Endothelial cell of umbilical vein (primary cell): ENCODE data around the gene GUCA2B. TPM values are rescaled to one million over a fixed set of nuclear protein-coding genes. Genes with fewer than 3 reads are reported as not detected.

ENCODE experiments used
- BruUV-seq: library from RNA; stranded (reverse); fragments of 400-500 nt; replicated peaks from 2 replicates; lab custom pipeline; 2021; lab: Mats Ljungman, UMichigan
- CTCF ChIA-PET: fragments of 300-600, 350-600 bp; sonication (Branson Sonifier 250); formaldehyde crosslinking; loops from one replicate; lab custom pipeline; 2021; ENCODE audit warnings: antibody characterized with exemption, inconsistent platforms; lab: Charles Lee
- POLR2A ChIA-PET: fragments of 300-600, 350-600 bp; sonication (Branson Sonifier 250); formaldehyde crosslinking; loops from one replicate; lab custom pipeline; 2021; ENCODE audit warnings: antibody characterized with exemption, inconsistent platforms; lab: Charles Lee
- DNase-seq: peaks from one replicate; pipeline ENCODE4 v3.0.0-alpha.2; 2011; ENCODE audit warnings: low read depth, low spot score
- FAIRE-seq: peaks from 2 replicates; lab custom pipeline; 2011; peaks lifted over from hg19 to GRCh38; lab: Jason Lieb, UNC
- H2AFZ ChIP-seq: 2 replicates; pipeline ENCODE4 v1.6.0; 2012; ENCODE audit warnings: low read depth, low read length, control low read depth, inconsistent platforms
- H3K27ac ChIP-seq: 2 replicates; pipeline ENCODE4 v1.5.1; 2011; ENCODE audit warnings: low read depth, mild to moderate bottlenecking, control low read depth, low read length, moderate library complexity; ENCODE audit not compliant: insufficient read depth
- H3K27me3 ChIP-seq, 2 experiments: 2 replicates each; pipeline versions ENCODE4 v1.6.0 to v1.6.1; 2011; ENCODE audit warnings: low read length in 2 of 2, mixed read lengths in 1 of 2; ENCODE audit not compliant: control insufficient read depth in 2 of 2, insufficient read depth in 2 of 2
- H3K36me3 ChIP-seq, 2 experiments: 2 replicates in 1 of 2; 3 replicates in 1 of 2; pipeline ENCODE4 v1.5.1; 2011; ENCODE audit warnings: low read length in 2 of 2, mild to moderate bottlenecking in 1 of 2, moderate library complexity in 1 of 2; ENCODE audit not compliant: control insufficient read depth in 2 of 2, insufficient read depth in 2 of 2; ENCODE audit errors: extremely low read depth in 1 of 2
- H3K4me1 ChIP-seq: 3 replicates; pipeline ENCODE4 v1.5.1; 2011; ENCODE audit warnings: mild to moderate bottlenecking, low read length; ENCODE audit not compliant: control insufficient read depth, insufficient read depth; ENCODE audit errors: extremely low read depth
- H3K4me2 ChIP-seq: 2 replicates; pipeline ENCODE4 v1.6.1; 2011; ENCODE audit warnings: low read length, control low read depth, mixed read lengths; ENCODE audit not compliant: insufficient read depth
- H3K4me3 ChIP-seq, 3 experiments: fragments of 200-600 bp in 1 of 3; sonication (generic), shearing (Covaris generic) in 1 of 3; replicated peaks in 1 of 3; 2 replicates each; pipeline ENCODE4 v1.5.1; 2011 to 2016; ENCODE audit warnings: control low read depth in 3 of 3, low read length in 3 of 3, mild to moderate bottlenecking in 2 of 3, inconsistent platforms in 1 of 3, low read depth in 1 of 3, moderate library complexity in 1 of 3; ENCODE audit not compliant: insufficient read depth in 1 of 3
- H3K79me2 ChIP-seq: 2 replicates; pipeline ENCODE4 v1.6.0; 2012; ENCODE audit warnings: low read length, inconsistent platforms; ENCODE audit not compliant: control insufficient read depth, insufficient read depth
- H3K9ac ChIP-seq: replicated peaks from 2 replicates; pipeline ENCODE3; 2011; ENCODE audit warnings: low read length, control low read depth; ENCODE audit not compliant: insufficient read depth; ENCODE audit errors: extremely low read depth
- H3K9me1 ChIP-seq: replicated peaks from 3 replicates; pipeline ENCODE4 v1.6.0; 2011; ENCODE audit warnings: mild to moderate bottlenecking, low read length; ENCODE audit not compliant: control insufficient read depth, insufficient read depth; ENCODE audit errors: extremely low read depth
- H3K9me3 ChIP-seq: replicated peaks from 2 replicates; pipeline ENCODE4 v1.5.1; 2012; ENCODE audit warnings: low read length, inconsistent platforms; ENCODE audit not compliant: control insufficient read depth, insufficient read depth
- H4K20me1 ChIP-seq: replicated peaks from 2 replicates; pipeline ENCODE3; 2011; ENCODE audit warnings: mild to moderate bottlenecking, low read length; ENCODE audit not compliant: control insufficient read depth, insufficient read depth; ENCODE audit errors: extremely low read depth
- MAX ChIP-seq: IDR thresholded peaks from 2 replicates; pipeline ENCODE4 v1.6.1; 2011; ENCODE audit not compliant: insufficient read depth, insufficient read length
- MYC ChIP-seq: IDR thresholded peaks from one replicate; pipeline ENCODE4 v1.6.1; 2011; ENCODE audit warnings: mild to moderate bottlenecking, low read depth, low read length
- POLR2AphosphoS5 ChIP-seq: IDR thresholded peaks from 2 replicates; pipeline ENCODE4 v1.6.1; 2012; ENCODE audit warnings: low read depth, mild to moderate bottlenecking, control low read depth, low read length, moderate library complexity; ENCODE audit not compliant: insufficient read depth
- dilution Hi-C: fragments of 300-500 bp; cut with MboI; formaldehyde crosslinking; loops from one replicate; pipeline ENCODE4 v1.15.0; 2019; ENCODE audit warnings: low sequenced_read_pairs; ENCODE audit not compliant: extremely low pct_ligation_motif_present
- intact Hi-C: fragments of 100-400 bp; cut with micrococcal nuclease; formaldehyde crosslinking; loops from one replicate; pipeline ENCODE4 v1.10.0; 2022
- polyA plus RNA-seq, 4 experiments: library from polyadenylated mRNA; depleted of rRNA in 3 of 4; stranded (reverse) in 3 of 4; unstranded in 1 of 4; fragments of >200 nt; gene quantifications; 2 replicates each; pipeline versions ENCODE4 v1.2.1 to v1.2.3, GENCODE V29; 2011 to 2012; ENCODE audit warnings: missing spikeins in 1 of 4
- total RNA-seq: library from RNA; stranded (reverse); gene quantifications from 2 replicates; pipeline ENCODE4 v1.2.3, GENCODE V29; 2021

GUCA2B gene
- total and polyA plus RNA-seq, 2 donors (not counting 3 experiments of a cell fraction or from before 2014, with no cell fraction given) = not detected

GRCh38 chr1:42133390-42133789, 19.8 kb upstream of the GUCA2B start:
- Histone ChIP-seq H3K9me1 (no peaks in the 10 kb centered on the region), H3K9ac (no peak overlapping the region), H3K79me2 (no peaks in the 10 kb centered on the region), H3K36me3 (no peaks in the 10 kb centered on the region), H3K4me1 (no peaks in the 10 kb centered on the region), H3K27ac (no peak overlapping the region), H3K27me3 (peaks cover 1 to 5% of the 10 kb centered on the region in 2 experiments), H3K4me2 (no peak overlapping the region), H3K9me3 (no peaks in the 10 kb centered on the region), H3K4me3 (no peak overlapping the region), H2AFZ (no peak overlapping the region), H4K20me1 (no peaks in the 10 kb centered on the region)
- ChIA-PET POLR2A (no interaction called here), CTCF (interaction anchor here (1.0 to 1.8 kb wide), 4 partner anchors 9 to 40 kb away, joined by 3 to 7 read pairs (median 4); no protein-coding TSS in a partner anchor)
- dilution Hi-C loops (no loop called here), intact Hi-C loops (no loop called here)
- FAIRE-seq = no peak
- no peak for DNase-seq
- TF ChIP-seq MYC = no peak
- no peak for TF ChIP-seq POLR2AphosphoS5
- no TSS peak for BruUV-seq

- ChIA-PET CTCF (interaction anchor here (1.0 to 1.8 kb wide), 4 partner anchors 8 to 40 kb away, joined by 3 to 7 read pairs (median 4); no protein-coding TSS in a partner anchor), POLR2A (no interaction called here)
- no peak overlapping the region for H3K4me3 ChIP-seq
- H3K79me2 ChIP-seq = no peaks in the 10 kb centered on the region
- no TSS peak for BruUV-seq
- H3K27me3 ChIP-seq = peaks cover 0 to 5% of the 10 kb centered on the region in 2 experiments
- no peak for FAIRE-seq
- no peak overlapping the region for H2AFZ ChIP-seq
- H3K9me3 ChIP-seq = no peaks in the 10 kb centered on the region
- H3K27ac ChIP-seq = no peak overlapping the region
- H3K9ac ChIP-seq = no peak overlapping the region
- no peak for TF ChIP-seq MAX
- H3K36me3 ChIP-seq = no peaks in the 10 kb centered on the region
- DNase-seq = no peak
- H3K4me2 ChIP-seq = no peak overlapping the region
- H3K9me1 ChIP-seq = no peaks in the 10 kb centered on the region
- H4K20me1 ChIP-seq = no peaks in the 10 kb centered on the region
- no peaks in the 10 kb centered on the region for H3K4me1 ChIP-seq
- dilution Hi-C loops (no loop called here), intact Hi-C loops (no loop called here)
Observed at GRCh38 chr1:42133809-42134526, 19.2 kb upstream of the GUCA2B start.
